PC-9 (cell line): ENCODE results near the gene HPRT1.

Experiments
- CTCF ChIP-seq: fragments of 200-600 bp; sonication (generic); conservative IDR thresholded peaks from 2 replicates; pipeline ENCODE4 v1.6.1; 2017; ENCODE audit warnings: mixed run types, antibody characterized with exemption, mild to moderate bottlenecking, moderate library complexity
- EZH2 ChIP-seq: fragments of 200-600 bp; sonication (generic); IDR thresholded peaks from 2 replicates; pipeline ENCODE4 v1.8.0; 2017; ENCODE audit warnings: antibody characterized with exemption, low read depth

- no peak for TF ChIP-seq CTCF
- TF ChIP-seq EZH2: no peak
Observed at GRCh38 chrX:134452596-134452995, 7.4 kb upstream of the HPRT1 start.
